ENCODE measurements around the gene TOB2.
"Not testable (repeated sequence)": the region's sequence is repeated elsewhere in the genome, so short reads cannot be mapped to it uniquely, and the experiment has no call there.

The TOB2 gene

DNA sequence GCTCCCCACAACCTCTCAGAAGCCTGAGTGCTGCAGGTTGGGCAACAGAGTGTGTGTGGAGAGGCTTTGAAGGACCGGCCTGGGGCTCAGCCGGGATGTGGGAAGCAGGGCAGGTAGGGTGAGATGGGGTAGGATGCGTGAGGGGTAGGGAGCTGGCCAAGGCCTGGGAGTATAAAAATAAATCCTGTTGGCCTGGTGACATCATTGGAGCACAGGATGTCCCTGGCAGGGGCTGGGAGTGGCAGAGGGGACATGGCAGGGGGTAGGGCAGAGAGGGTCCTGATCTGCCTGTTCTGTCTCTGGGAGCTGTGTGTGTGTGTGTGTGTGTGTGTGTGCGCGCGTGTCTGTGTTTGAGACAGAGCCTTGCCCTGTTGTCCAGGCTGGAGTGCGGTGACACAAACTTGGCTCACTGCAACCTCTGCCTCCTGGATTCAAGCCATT, 36.3 kb downstream of the TOB2 start:
- in situ Hi-C loops (cut with HindIII; ENCODE audit: low sequenced_read_pairs), result no loop called here
- H3K4me3 ChIP-seq (ENCODE audit: low read depth, low read length), result no peak overlapping the region
- TF ChIP-seq, protein P1, sequence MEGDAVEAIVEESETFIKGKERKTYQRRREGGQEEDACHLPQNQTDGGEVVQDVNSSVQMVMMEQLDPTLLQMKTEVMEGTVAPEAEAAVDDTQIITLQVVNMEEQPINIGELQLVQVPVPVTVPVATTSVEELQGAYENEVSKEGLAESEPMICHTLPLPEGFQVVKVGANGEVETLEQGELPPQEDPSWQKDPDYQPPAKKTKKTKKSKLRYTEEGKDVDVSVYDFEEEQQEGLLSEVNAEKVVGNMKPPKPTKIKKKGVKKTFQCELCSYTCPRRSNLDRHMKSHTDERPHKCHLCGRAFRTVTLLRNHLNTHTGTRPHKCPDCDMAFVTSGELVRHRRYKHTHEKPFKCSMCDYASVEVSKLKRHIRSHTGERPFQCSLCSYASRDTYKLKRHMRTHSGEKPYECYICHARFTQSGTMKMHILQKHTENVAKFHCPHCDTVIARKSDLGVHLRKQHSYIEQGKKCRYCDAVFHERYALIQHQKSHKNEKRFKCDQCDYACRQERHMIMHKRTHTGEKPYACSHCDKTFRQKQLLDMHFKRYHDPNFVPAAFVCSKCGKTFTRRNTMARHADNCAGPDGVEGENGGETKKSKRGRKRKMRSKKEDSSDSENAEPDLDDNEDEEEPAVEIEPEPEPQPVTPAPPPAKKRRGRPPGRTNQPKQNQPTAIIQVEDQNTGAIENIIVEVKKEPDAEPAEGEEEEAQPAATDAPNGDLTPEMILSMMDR (IDR thresholded peaks at IDR 0.05; ENCODE audit: low read depth, low read length, missing control alignments), result no peak
- DNase-seq (ENCODE audit: low read depth), result no peak

DNA sequence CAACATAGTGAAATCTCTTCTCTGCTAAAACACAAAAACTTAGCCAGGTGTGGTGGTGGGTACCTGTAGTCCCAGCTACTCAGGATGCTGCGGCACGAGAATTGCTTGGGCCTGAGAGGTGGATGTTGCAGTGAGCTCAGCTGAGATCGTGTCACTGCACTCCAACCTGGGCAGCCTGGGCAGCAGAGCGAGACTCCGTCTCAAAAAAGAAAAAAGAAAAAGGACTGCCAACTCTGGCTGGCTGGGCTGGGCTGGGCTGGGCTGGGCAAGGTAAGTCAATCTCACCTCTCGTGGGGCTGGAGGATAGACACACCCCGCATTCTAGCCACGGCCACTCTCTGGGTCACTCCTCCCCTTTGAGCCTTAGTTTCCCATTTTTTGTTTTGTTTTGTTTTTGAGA, 37.9 kb downstream of the TOB2 start:
- no peak overlapping the region for H3K4me3 ChIP-seq (ENCODE audit: low read depth, low read length)
- TF ChIP-seq, protein P1 (IDR thresholded peaks at IDR 0.05; ENCODE audit: low read depth, low read length, missing control alignments), result no peak
- in situ Hi-C loops (cut with HindIII; ENCODE audit: low sequenced_read_pairs), result no loop called here
- no peak for DNase-seq (ENCODE audit: low read depth)

- no peak for DNase-seq (ENCODE audit: low read depth)
- in situ Hi-C loops (cut with HindIII; ENCODE audit: low sequenced_read_pairs), result no loop called here
- no peak overlapping the region for H3K4me3 ChIP-seq (ENCODE audit: low read depth, low read length)
- TF ChIP-seq, protein P1 (IDR thresholded peaks at IDR 0.05; ENCODE audit: low read depth, low read length, missing control alignments), result no peak
Measured at GRCh38 chr22:41407433-41407832, 39.2 kb downstream of the TOB2 start.

DNA sequence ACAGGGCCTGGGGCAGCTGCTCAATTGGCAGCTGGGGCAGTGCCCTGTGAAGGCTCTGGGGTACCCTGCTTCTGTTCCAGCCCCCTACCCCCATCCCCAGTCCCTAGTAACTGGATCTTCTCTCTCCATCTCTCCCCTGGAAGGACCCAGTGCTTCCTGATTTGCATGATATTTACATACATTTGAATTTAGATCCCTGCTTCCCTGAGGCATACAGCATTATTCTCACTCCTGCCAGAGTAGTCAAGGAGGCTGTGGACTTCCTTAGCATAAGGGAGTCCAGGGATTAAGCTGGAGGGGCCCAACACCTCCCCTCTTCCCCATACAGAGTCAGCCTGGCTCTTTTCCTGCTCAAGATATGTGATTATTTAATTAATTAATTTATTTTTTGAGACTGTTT, 40.2 kb downstream of the TOB2 start:
- TF ChIP-seq, protein P1 (IDR thresholded peaks at IDR 0.05; ENCODE audit: low read depth, low read length, missing control alignments), result no peak
- no peak overlapping the region for H3K4me3 ChIP-seq (ENCODE audit: low read depth, low read length)
- DNase-seq (ENCODE audit: low read depth), result no peak
- in situ Hi-C loops (cut with HindIII; ENCODE audit: low sequenced_read_pairs), result no loop called here

GRCh38 chr22:41405588-41405987, 41.0 kb downstream of the TOB2 start:
- TF ChIP-seq, protein P1 (IDR thresholded peaks at IDR 0.05; ENCODE audit: low read depth, low read length, missing control alignments), result no peak
- H3K4me3 ChIP-seq (ENCODE audit: low read depth, low read length), result no peak overlapping the region
- in situ Hi-C loops (cut with HindIII; ENCODE audit: low sequenced_read_pairs), result no loop called here
- no peak for DNase-seq (ENCODE audit: low read depth)

- peak; percentile 63 for DNase-seq (ENCODE audit: low read depth)
- no peak overlapping the region for H3K4me3 ChIP-seq (ENCODE audit: low read depth, low read length)
- TF ChIP-seq, protein P1 (IDR thresholded peaks at IDR 0.05; ENCODE audit: low read depth, low read length, missing control alignments), result peak; percentile 94
- in situ Hi-C loops (cut with HindIII; ENCODE audit: low sequenced_read_pairs), result no loop called here
Measured at GRCh38 chr22:41403532-41404318, 42.9 kb downstream of the TOB2 start.

- DNase-seq (ENCODE audit: low read depth), result not testable (repeated sequence)
Measured at GRCh38 chr22:41402851-41403250, 43.8 kb downstream of the TOB2 start.

More at GRCh38 chr22:41402851-41403250, 43.8 kb downstream of the TOB2 start:
- H3K4me3 ChIP-seq (ENCODE audit: low read depth, low read length); in situ Hi-C loops (cut with HindIII; ENCODE audit: low sequenced_read_pairs): not testable (repeated sequence)

All from astrocyte of the cerebellum (primary cell).